Adrenal gland (tissue), 5 donors: ENCODE data around the gene OAS3.

Experiments
- CTCF ChIP-seq, 6 experiments: fragments of 450-650 bp in 4 of 6; fragments of 200-600 bp in 2 of 6; sonication (generic) in 1 of 6; IDR thresholded peaks; 1 replicate in 5 of 6; 2 replicates in 1 of 6; pipeline versions ENCODE4 v1.5.1 to v1.8.0; 2016 to 2021; ENCODE audit warnings: antibody characterized with exemption in 6 of 6, mild to moderate bottlenecking in 2 of 6, moderate library complexity in 1 of 6
- POLR2A ChIP-seq, 2 donors: fragments of 450-650 bp; IDR thresholded peaks; one replicate each; pipeline ENCODE4 v1.6.1; 2017; ENCODE audit warnings: antibody characterized with exemption in 2 of 2, mild to moderate bottlenecking in 2 of 2, moderate library complexity in 1 of 2
- donor health status: DM: no; HTN: no; CAD: no.

DNA sequence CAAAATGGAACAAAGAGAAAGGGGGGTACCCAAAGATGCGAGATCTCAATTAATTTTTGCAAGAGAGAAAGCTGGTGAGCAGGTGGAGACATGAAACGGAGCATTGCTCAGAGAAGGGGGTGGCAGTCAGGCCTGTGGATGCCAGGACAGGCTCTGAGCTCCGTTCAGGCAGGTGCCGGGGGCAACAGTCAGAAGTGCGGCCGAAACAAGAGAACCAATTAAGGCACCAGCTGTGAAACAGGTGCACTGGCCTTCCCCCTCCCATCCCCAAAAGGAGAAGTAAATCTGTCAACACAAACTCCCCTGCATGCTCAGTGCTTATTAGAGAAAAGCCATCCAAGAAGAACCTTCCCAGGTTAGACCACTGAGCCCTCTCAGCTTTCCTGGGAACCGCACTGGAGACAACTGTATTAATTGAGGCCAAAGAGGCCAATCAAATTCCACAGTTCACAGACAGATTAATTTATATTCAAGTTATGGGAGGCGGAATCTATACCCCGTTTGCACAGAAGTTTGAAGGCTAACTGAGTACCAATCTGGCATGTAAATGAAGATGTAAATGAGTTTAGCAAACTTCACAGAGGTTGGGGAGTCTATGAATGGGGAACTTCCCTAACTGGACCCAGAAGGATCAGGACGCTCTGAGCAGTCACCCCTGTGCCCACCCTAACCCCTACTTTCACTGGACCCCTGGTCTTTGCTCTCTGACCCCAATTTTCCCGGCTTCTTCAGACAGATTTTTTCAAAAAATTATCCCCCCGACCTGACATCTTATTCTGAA, 60.9 kb downstream of the OAS3 start:
- TF ChIP-seq CTCF (IDR thresholded peaks at IDR 0.05) = no peak
- TF ChIP-seq POLR2A (IDR thresholded peaks at IDR 0.05) = no peak
